Epithelial cell of proximal tubule (primary cell): ENCODE data around the gene TSEN34. TPM values are rescaled to one million over a fixed set of nuclear protein-coding genes. Genes with fewer than 3 reads are reported as not detected.
"Not testable (repeated sequence)": the region's sequence is repeated elsewhere in the genome, so short reads cannot be mapped to it uniquely, and the experiment has no call there.

ENCODE experiments used
- DNase-seq: peaks from one replicate; pipeline ENCODE4 v3.0.0-alpha.2; 2011; ENCODE audit warnings: low read depth
- H3K4me3 ChIP-seq: 2 replicates; pipeline ENCODE4 v1.5.1; 2011; ENCODE audit warnings: low read depth, mild to moderate bottlenecking, low read length
- total RNA-seq: library from RNA; depleted of rRNA; stranded (reverse); fragments of >200 nt; gene quantifications from 2 replicates; pipeline ENCODE4 v1.2.3, GENCODE V29; 2015
- TF ChIP-seq, protein P1 (sequence below): conservative IDR thresholded peaks from 2 replicates; pipeline ENCODE4 v1.5.1; 2012; ENCODE audit warnings: low read depth, mild to moderate bottlenecking, low read length

Gene TSEN34
- total RNA-seq, 1 donor from 2014 or later = 174 TPM

- no peak overlapping the region for H3K4me3 ChIP-seq
- TF ChIP-seq, protein P1, sequence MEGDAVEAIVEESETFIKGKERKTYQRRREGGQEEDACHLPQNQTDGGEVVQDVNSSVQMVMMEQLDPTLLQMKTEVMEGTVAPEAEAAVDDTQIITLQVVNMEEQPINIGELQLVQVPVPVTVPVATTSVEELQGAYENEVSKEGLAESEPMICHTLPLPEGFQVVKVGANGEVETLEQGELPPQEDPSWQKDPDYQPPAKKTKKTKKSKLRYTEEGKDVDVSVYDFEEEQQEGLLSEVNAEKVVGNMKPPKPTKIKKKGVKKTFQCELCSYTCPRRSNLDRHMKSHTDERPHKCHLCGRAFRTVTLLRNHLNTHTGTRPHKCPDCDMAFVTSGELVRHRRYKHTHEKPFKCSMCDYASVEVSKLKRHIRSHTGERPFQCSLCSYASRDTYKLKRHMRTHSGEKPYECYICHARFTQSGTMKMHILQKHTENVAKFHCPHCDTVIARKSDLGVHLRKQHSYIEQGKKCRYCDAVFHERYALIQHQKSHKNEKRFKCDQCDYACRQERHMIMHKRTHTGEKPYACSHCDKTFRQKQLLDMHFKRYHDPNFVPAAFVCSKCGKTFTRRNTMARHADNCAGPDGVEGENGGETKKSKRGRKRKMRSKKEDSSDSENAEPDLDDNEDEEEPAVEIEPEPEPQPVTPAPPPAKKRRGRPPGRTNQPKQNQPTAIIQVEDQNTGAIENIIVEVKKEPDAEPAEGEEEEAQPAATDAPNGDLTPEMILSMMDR = no peak
- DNase-seq = no peak
Measured at GRCh38 chr19:54209058-54209810, 18.1 kb downstream of the TSEN34 start.

GRCh38 chr19:54209811-54210494, 18.8 kb downstream of the TSEN34 start:
- DNase-seq = peak; percentile 90
- TF ChIP-seq, protein P1 = no peak
- no peak overlapping the region for H3K4me3 ChIP-seq

DNA sequence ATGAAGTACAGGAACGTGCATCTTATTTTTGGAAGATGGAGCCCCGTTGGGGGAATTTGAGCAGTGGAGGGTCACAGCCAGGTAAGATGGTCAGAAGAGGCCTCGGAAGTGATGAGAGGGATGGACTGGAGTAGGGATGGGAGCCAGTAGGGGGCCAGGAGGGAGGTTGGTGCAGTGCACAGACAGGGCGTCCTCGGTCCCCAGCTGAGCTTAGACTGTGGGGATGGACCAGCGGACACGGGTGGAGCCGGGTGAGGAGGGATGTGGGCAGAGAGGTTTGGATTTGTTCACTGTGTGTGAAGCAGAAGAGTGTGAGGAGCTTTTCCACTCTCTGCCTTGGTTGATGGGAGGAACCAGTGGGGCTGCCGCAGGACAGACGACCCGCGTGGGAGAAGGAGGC, 20.1 kb downstream of the TSEN34 start:
- DNase-seq = no peak
- no peak overlapping the region for H3K4me3 ChIP-seq
- TF ChIP-seq, protein P1 = peak; percentile 5

- not testable (repeated sequence) for DNase-seq, H3K4me3 ChIP-seq
Measured at GRCh38 chr19:54214217-54214616, 23.1 kb downstream of the TSEN34 start.

DNA sequence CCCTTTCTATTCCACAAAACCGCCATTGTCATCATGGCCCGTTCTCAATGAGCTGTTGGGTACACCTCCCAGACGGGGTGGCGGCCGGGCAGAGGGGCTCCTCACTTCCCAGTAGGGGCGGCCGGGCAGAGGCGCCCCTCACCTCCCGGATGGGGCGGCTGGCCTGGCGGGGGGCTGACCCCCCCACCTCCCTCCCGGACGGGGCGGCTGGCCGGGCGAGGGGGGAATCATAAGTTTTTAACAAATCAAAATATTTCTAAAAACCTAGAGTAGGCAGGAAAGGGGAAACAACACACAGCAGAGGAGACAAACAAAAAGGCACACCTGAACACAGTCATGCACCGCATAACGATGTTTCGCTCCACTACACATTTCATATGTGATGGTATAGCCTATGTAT, 23.6 kb downstream of the TSEN34 start:
- not testable (repeated sequence) for DNase-seq

DNA sequence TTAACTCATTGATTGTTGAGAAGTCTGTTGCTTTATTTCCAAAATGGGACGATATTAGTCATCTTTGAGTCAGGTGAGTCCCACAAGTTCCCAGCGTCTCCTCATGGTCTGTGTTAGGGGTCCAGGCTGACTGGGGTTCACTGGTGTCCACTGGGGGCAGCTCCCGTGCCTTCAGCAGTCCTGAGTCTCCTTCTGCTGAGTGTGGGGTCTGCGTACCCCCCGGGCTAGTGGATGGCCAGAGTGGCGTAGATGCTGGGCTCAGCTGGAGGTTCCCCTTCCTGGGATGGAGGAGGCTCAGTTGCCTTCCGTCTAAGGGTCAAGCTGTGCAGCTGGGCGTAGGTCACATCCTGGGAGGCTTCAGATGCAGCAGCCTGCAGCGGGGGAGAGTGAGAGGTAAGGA, 25.8 kb downstream of the TSEN34 start:
- H3K4me3 ChIP-seq = no peak overlapping the region
- TF ChIP-seq, protein P1 = no peak
- DNase-seq = no peak

More for the DNA sequence above, 23.6 kb downstream of the TSEN34 start:
- not testable (repeated sequence) for H3K4me3 ChIP-seq

DNA sequence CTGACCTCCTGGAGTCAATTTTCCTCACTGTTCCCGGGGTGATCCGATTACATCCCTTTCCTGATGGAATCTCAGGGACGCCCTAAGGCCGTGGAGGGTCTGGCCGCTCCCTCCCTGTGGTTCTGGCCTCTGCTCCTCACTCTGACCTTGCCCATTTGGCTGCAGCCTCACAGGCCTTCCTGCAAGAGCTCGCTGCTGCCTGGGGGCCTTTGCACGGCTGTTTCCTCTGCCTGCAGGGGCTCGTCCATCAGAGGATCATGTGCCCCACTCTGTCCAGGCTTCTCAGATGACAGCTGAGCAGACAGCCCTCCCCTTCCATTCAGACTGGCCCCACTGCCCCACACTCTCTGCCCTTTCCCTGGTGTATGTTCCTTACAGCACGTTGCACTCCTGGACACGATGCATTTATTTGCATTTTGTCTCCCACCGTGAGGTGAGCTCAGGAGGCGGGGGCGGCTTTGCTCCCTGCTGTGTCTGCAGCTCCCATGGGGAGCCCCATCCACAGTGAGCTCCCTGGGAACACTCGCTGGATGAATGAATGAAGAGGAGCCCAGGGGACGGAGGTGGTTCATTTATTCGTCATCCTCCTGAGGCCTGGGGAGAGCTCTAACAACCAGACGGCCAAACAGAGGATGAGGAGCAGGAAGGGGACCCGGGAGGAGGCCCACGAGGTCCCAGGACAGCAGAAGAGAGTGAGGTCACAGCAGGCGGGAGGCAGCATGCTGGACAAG, 26.6 kb downstream of the TSEN34 start:
- DNase-seq = not testable (repeated sequence)

DNA sequence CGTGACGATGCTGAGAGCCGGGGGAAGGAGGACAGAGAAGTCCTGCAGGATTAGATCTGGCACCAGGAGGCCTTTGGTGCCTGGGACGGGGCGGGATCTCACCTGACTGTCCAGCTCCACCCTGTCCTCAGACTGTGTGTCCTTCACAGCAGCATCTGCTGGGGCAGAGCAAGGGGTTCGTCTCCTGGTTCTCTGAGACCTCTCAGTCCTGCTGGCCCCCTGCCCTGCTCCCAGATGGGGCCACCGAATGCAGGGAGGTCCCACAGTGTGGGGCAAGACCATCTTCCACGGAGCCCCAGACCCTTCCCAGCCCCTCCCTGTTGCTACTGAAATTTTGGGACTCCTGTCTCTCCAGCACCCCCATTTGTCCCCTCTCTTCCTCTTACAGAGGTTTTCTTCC, 27.2 kb downstream of the TSEN34 start:
- TF ChIP-seq, protein P1 = no peak
- H3K4me3 ChIP-seq = no peak overlapping the region
- DNase-seq = no peak

More for the DNA sequence above, 26.6 kb downstream of the TSEN34 start:
- H3K4me3 ChIP-seq = not testable (repeated sequence)
